Brain pericyte (primary cell): ENCODE data around the gene XRN2.
"Not testable (repeated sequence)": the region's sequence is repeated elsewhere in the genome, so short reads cannot be mapped to it uniquely, and the experiment has no call there.

Experiments
- DNase-seq: peaks from one replicate; pipeline ENCODE4 v3.0.0-alpha.2; 2012; ENCODE audit warnings: low read depth, low spot score

The XRN2 gene

GRCh38 chr20:21388566-21388965 lies 85.4 kb downstream of the XRN2 start:
- DNase-seq, result no peak

GRCh38 chr20:21389368-21389767 lies 86.2 kb downstream of the XRN2 start:
- no peak for DNase-seq

- DNase-seq, result no peak
Measured at GRCh38 chr20:21390768-21391167, 87.6 kb downstream of the XRN2 start.

- DNase-seq, result no peak
Measured at GRCh38 chr20:21391185-21391971, 88.2 kb downstream of the XRN2 start.

- DNase-seq, result no peak
Measured at GRCh38 chr20:21391972-21392352, 88.8 kb downstream of the XRN2 start.

- no peak for DNase-seq
Measured at GRCh38 chr20:21393166-21393565, 90.0 kb downstream of the XRN2 start.

GRCh38 chr20:21393816-21394519 lies 90.8 kb downstream of the XRN2 start:
- no peak for DNase-seq

GRCh38 chr20:21394551-21394950 lies 91.4 kb downstream of the XRN2 start:
- no peak for DNase-seq

- DNase-seq, result no peak
Measured at GRCh38 chr20:21395051-21395665, 92.0 kb downstream of the XRN2 start.

GRCh38 chr20:21395666-21396598 lies 92.8 kb downstream of the XRN2 start:
- DNase-seq, result no peak

GRCh38 chr20:21396599-21397340 lies 93.6 kb downstream of the XRN2 start:
- no peak for DNase-seq

- DNase-seq, result no peak
Measured at GRCh38 chr20:21397341-21398108, 94.4 kb downstream of the XRN2 start, which contains the start of gene NKX2-4. Gene NKX2-4, minus strand, starts transcription at chr20:21397526. Its CDS starts 127 bp downstream, at chr20:21397399.

GRCh38 chr20:21398109-21399004 lies 95.2 kb downstream of the XRN2 start:
- DNase-seq, result no peak

GRCh38 chr20:21399005-21399475 lies 95.9 kb downstream of the XRN2 start:
- DNase-seq, result no peak

- no peak for DNase-seq
Measured at GRCh38 chr20:21411725-21412124, 108.6 kb downstream of the XRN2 start.

- DNase-seq, result not testable (repeated sequence)
Measured at GRCh38 chr20:21413996-21414395, 110.9 kb downstream of the XRN2 start.

GRCh38 chr20:21419147-21419546 lies 116.0 kb downstream of the XRN2 start:
- not testable (repeated sequence) for DNase-seq

- DNase-seq, result no peak
Measured at GRCh38 chr20:21421601-21422236, 118.6 kb downstream of the XRN2 start.
